ENCODE results near the gene MYOM1.

- TF ChIP-seq CTCF (IDR thresholded peaks at IDR 0.05) (no peak), ZFX (IDR thresholded peaks at IDR 0.05; ENCODE audit: borderline replicate concordance) (no peak)
Observed at GRCh38 chr18:3085612-3086011, 134.2 kb downstream of the MYOM1 start.
